Smooth muscle cell (in vitro differentiated cells): ENCODE data around the gene CXCL14. TPM values are rescaled to one million over a fixed set of nuclear protein-coding genes. Genes with fewer than 3 reads are reported as not detected.

Experiments used
- DNase-seq: peaks from one replicate; lab custom pipeline; 2025; ENCODE audit not compliant: unreplicated experiment; lab: John Stamatoyannopoulos, UW
- H2AFZ ChIP-seq: fragments of 200-600 bp; sonication (generic); 2 replicates; pipeline ENCODE4 v1.6.0; 2016; ENCODE audit warnings: antibody characterized with exemption, low read depth, mild to moderate bottlenecking
- H3F3A ChIP-seq: fragments of 200-600 bp; sonication (generic); 2 replicates; pipeline ENCODE4 v1.6.0; 2017; ENCODE audit warnings: antibody characterized with exemption, low read depth
- H3K27ac ChIP-seq: fragments of 200-600 bp; sonication (generic); 2 replicates; pipeline ENCODE4 v1.5.1; 2016; ENCODE audit warnings: low read depth, mild to moderate bottlenecking
- H3K27me3 ChIP-seq: fragments of 200-600 bp; sonication (generic); 2 replicates; pipeline ENCODE4 v1.6.1; 2016; ENCODE audit warnings: low read depth, mild to moderate bottlenecking
- H3K36me3 ChIP-seq: fragments of 200-600 bp; sonication (generic); 2 replicates; pipeline ENCODE4 v1.5.1; 2016; ENCODE audit warnings: low read depth
- H3K4me1 ChIP-seq: fragments of 200-600 bp; sonication (generic); 2 replicates; pipeline ENCODE4 v1.5.1; 2016; ENCODE audit warnings: low read depth
- H3K4me2 ChIP-seq: fragments of 200-600 bp; sonication (generic); 2 replicates; pipeline ENCODE4 v1.6.0; 2016; ENCODE audit warnings: mild to moderate bottlenecking
- H3K4me3 ChIP-seq: fragments of 200-600 bp; sonication (generic); 2 replicates; pipeline ENCODE4 v1.5.1; 2016; ENCODE audit warnings: mild to moderate bottlenecking
- H3K79me2 ChIP-seq: fragments of 200-600 bp; sonication (generic); 2 replicates; pipeline ENCODE4 v1.6.0; 2016; ENCODE audit warnings: low read depth, mild to moderate bottlenecking
- H3K9ac ChIP-seq: fragments of 200-600 bp; sonication (generic); 2 replicates; pipeline ENCODE4 v1.6.0; 2016; ENCODE audit warnings: low read depth
- H3K9me3 ChIP-seq: fragments of 200-600 bp; sonication (generic); replicated peaks from 2 replicates; pipeline ENCODE4 v1.5.1; 2016; ENCODE audit warnings: low read depth
- H4K20me1 ChIP-seq: fragments of 200-600 bp; sonication (generic); 2 replicates; pipeline ENCODE4 v1.6.0; 2016; ENCODE audit warnings: low read depth
- CTCF ChIP-seq: fragments of 200-600 bp; sonication (generic); IDR thresholded peaks from 2 replicates; pipeline ENCODE4 v1.5.1; 2017; ENCODE audit warnings: borderline replicate concordance, mild to moderate bottlenecking, antibody characterized with exemption; ENCODE audit not compliant: insufficient read depth, poor library complexity, severe bottlenecking
- WGBS: methylation state at CpG from one replicate; pipeline ENCODE4 v1.1.7; 2016; ENCODE audit warnings: low lambda C conversion rate; 5-methylcytosine and 5-hydroxymethylcytosine counted together
- polyA plus RNA-seq: library from polyadenylated mRNA; unstranded; fragments of >200 nt; fragmentation: Nextera tagmentation; extraction: Ambion mirVana; gene quantifications from 2 replicates; pipeline ENCODE4 v1.2.1, GENCODE V29; 2016
- total RNA-seq: library from RNA; depleted of rRNA; stranded (reverse); fragments of >200 nt; gene quantifications from 2 replicates; pipeline ENCODE4 v1.2.3, GENCODE V29; 2014

Gene CXCL14
- total and polyA plus RNA-seq, 2 experiments from 2014 or later: 589 to 1,209 TPM

GRCh38 chr5:135545099-135545498 is 33.7 kb downstream of the CXCL14 start:
- Histone ChIP-seq H2AFZ (no peak overlapping the region), H3K79me2 (no peaks in the 10 kb centered on the region), H3K36me3 (no peaks in the 10 kb centered on the region), H3K9me3 (no peaks in the 10 kb centered on the region), H3F3A (peaks cover 7% of the 10 kb centered on the region), H4K20me1 (no peaks in the 10 kb centered on the region), H3K4me2 (peak overlapping the region; percentile 96), H3K27me3 (peaks cover 95% of the 10 kb centered on the region), H3K4me3 (peak overlapping the region; percentile 62), H3K27ac (peak overlapping the region; percentile 75), H3K9ac (no peak overlapping the region), H3K4me1 (peaks cover 31% of the 10 kb centered on the region)
- no peak for DNase-seq
- 4% methylated on average over 17 of the region's 17 CpGs for WGBS
- TF ChIP-seq CTCF: no peak

GRCh38 chr5:135543485-135544304 is 35.1 kb downstream of the CXCL14 start:
- H3K9me3 ChIP-seq: no peaks in the 10 kb centered on the region
- H3K36me3 ChIP-seq: no peaks in the 10 kb centered on the region
- H3K4me1 ChIP-seq: peaks cover 31% of the 10 kb centered on the region
- peak overlapping the region; percentile 70 for H3K9ac ChIP-seq
- H3K4me3 ChIP-seq: peak overlapping the region; percentile 62
- no peak for TF ChIP-seq CTCF
- peak overlapping the region; percentile 9 for H2AFZ ChIP-seq
- no peaks in the 10 kb centered on the region for H4K20me1 ChIP-seq
- no peaks in the 10 kb centered on the region for H3K79me2 ChIP-seq
- WGBS: under 1% methylated on average over 74 of the region's 77 CpGs
- peaks cover 7% of the 10 kb centered on the region for H3F3A ChIP-seq
- peak overlapping the region; percentile 96 for H3K4me2 ChIP-seq
- peak; percentile 50 for DNase-seq
- peaks cover 95% of the 10 kb centered on the region for H3K27me3 ChIP-seq
- H3K27ac ChIP-seq: peak overlapping the region; percentile 75

- Histone ChIP-seq H2AFZ (peak overlapping the region; percentile 9), H4K20me1 (no peaks in the 10 kb centered on the region), H3K4me2 (peak overlapping the region; percentile 96), H3K79me2 (no peaks in the 10 kb centered on the region), H3K4me3 (peak overlapping the region; percentile 62), H3K27me3 (peaks cover 95% of the 10 kb centered on the region), H3K27ac (peak overlapping the region; percentile 75), H3F3A (peaks cover 7% of the 10 kb centered on the region), H3K4me1 (peaks cover 31% of the 10 kb centered on the region), H3K9me3 (no peaks in the 10 kb centered on the region), H3K9ac (peak overlapping the region; percentile 70), H3K36me3 (no peaks in the 10 kb centered on the region)
- no peak for DNase-seq
- no peak for TF ChIP-seq CTCF
- WGBS: 15% methylated on average over 5 of the region's 5 CpGs
Measured at GRCh38 chr5:135543001-135543484, 35.7 kb downstream of the CXCL14 start.
